ENCODE measurements around the gene TAGLN3. TPM values are rescaled to one million over a fixed set of nuclear protein-coding genes. Genes with fewer than 3 reads are reported as not detected.

TAGLN3 gene
- total and polyA plus RNA-seq, 2 donors (not counting 1 experiment from before 2014, with no cell fraction given) = 0.10 to 0.33 TPM

DNA sequence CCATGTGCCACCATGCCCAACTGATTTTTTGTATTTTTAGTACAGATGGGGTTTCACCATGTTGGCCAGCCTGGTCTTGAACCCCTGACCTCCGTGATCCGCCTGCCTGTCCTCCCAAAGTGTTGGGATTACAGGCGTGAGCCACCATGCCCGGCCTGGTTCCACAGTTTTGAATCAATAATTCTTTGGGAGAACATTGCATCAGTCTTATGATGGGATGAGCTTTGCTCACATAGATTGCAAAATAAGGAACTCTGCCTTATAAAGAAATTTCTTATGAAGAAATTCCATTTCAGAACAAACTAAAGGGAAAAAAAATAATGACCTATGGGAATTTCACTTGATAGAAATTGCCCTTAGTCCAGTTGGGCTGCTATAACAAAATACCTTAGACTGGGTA, 20.0 kb downstream of the TAGLN3 start:
- H3K4me2 ChIP-seq (ENCODE audit: extremely low read depth, insufficient read depth, low read length) = no peak overlapping the region
- no peak overlapping the region for H3K9ac ChIP-seq (ENCODE audit: insufficient read depth, low read length)
- DNase-seq (ENCODE audit: low read depth in 2 of 2) = peak in 1 of 2 donors; percentile 8
- no peaks in the 10 kb centered on the region for H3K36me3 ChIP-seq (ENCODE audit: control insufficient read depth, insufficient read depth, low read length)
- no peaks in the 10 kb centered on the region for H4K20me1 ChIP-seq (ENCODE audit: control insufficient read depth, extremely low read depth, insufficient read depth, low read length)
- no peaks in the 10 kb centered on the region for H3K27me3 ChIP-seq (ENCODE audit: control insufficient read depth, insufficient read depth, low read length)
- no peak overlapping the region for H2AFZ ChIP-seq (ENCODE audit: low read length)
- no peak overlapping the region for H3K27ac ChIP-seq (ENCODE audit: insufficient read depth, low read length)
- H3K4me1 ChIP-seq (ENCODE audit: control insufficient read depth, extremely low read depth, insufficient read depth, low read length) = no peaks in the 10 kb centered on the region
- no peaks in the 10 kb centered on the region for H3K9me3 ChIP-seq (ENCODE audit: control insufficient read depth, insufficient read depth, low read depth, low read length)
- no peak overlapping the region for H3K4me3 ChIP-seq (replicated peaks in 1 of 4; ENCODE audit: control extremely low read depth in 1 of 4, insufficient read depth in 1 of 4, low read depth in 3 of 4, low read length in 4 of 4)
- no peaks in the 10 kb centered on the region for H3K79me2 ChIP-seq (ENCODE audit: control insufficient read depth, insufficient read depth, low read length)
- no peak for TF ChIP-seq EZH2 (IDR thresholded peaks at IDR 0.05; ENCODE audit: low read length, missing control alignments)
- TF ChIP-seq, protein P1, sequence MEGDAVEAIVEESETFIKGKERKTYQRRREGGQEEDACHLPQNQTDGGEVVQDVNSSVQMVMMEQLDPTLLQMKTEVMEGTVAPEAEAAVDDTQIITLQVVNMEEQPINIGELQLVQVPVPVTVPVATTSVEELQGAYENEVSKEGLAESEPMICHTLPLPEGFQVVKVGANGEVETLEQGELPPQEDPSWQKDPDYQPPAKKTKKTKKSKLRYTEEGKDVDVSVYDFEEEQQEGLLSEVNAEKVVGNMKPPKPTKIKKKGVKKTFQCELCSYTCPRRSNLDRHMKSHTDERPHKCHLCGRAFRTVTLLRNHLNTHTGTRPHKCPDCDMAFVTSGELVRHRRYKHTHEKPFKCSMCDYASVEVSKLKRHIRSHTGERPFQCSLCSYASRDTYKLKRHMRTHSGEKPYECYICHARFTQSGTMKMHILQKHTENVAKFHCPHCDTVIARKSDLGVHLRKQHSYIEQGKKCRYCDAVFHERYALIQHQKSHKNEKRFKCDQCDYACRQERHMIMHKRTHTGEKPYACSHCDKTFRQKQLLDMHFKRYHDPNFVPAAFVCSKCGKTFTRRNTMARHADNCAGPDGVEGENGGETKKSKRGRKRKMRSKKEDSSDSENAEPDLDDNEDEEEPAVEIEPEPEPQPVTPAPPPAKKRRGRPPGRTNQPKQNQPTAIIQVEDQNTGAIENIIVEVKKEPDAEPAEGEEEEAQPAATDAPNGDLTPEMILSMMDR (conservative IDR thresholded peaks at IDR 0.05 in 1 of 2, IDR thresholded peaks at IDR 0.05 in 1 of 2; ENCODE audit: low read depth in 1 of 2, low read length in 2 of 2) = no peak

DNA sequence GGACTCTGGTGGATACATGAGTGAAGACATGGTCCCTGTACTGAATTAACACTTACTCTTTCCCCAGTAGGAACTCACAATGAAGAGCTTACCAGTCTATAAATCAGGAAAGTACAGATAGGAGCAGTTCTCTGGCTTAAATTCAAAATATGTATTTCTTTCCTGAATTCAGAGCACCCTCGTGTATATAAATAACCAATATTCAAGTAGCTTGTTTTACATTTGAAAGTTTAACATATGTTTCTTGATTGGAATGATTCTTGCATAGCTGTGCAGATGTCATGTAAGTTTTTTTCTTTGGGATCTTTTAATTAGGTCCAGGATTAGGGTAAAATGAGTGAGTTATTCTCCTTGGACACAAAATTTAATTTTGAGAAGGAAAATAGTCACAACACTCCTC, 21.0 kb downstream of the TAGLN3 start:
- no peak overlapping the region for H3K27ac ChIP-seq (ENCODE audit: insufficient read depth, low read length)
- H3K36me3 ChIP-seq (ENCODE audit: control insufficient read depth, insufficient read depth, low read length) = no peaks in the 10 kb centered on the region
- H4K20me1 ChIP-seq (ENCODE audit: control insufficient read depth, extremely low read depth, insufficient read depth, low read length) = no peaks in the 10 kb centered on the region
- no peaks in the 10 kb centered on the region for H3K79me2 ChIP-seq (ENCODE audit: control insufficient read depth, insufficient read depth, low read length)
- no peaks in the 10 kb centered on the region for H3K9me3 ChIP-seq (ENCODE audit: control insufficient read depth, insufficient read depth, low read depth, low read length)
- H3K27me3 ChIP-seq (ENCODE audit: control insufficient read depth, insufficient read depth, low read length) = no peaks in the 10 kb centered on the region
- no peak overlapping the region for H3K4me3 ChIP-seq (replicated peaks in 1 of 4; ENCODE audit: control extremely low read depth in 1 of 4, insufficient read depth in 1 of 4, low read depth in 3 of 4, low read length in 4 of 4)
- no peaks in the 10 kb centered on the region for H3K4me1 ChIP-seq (ENCODE audit: control insufficient read depth, extremely low read depth, insufficient read depth, low read length)
- H3K4me2 ChIP-seq (ENCODE audit: extremely low read depth, insufficient read depth, low read length) = no peak overlapping the region
- no peak overlapping the region for H2AFZ ChIP-seq (ENCODE audit: low read length)
- no peak overlapping the region for H3K9ac ChIP-seq (ENCODE audit: insufficient read depth, low read length)
- no peak for TF ChIP-seq EZH2 (IDR thresholded peaks at IDR 0.05; ENCODE audit: low read length, missing control alignments)
- TF ChIP-seq, protein P1 (conservative IDR thresholded peaks at IDR 0.05 in 1 of 2, IDR thresholded peaks at IDR 0.05 in 1 of 2; ENCODE audit: low read depth in 1 of 2, low read length in 2 of 2) = no peak
- DNase-seq (ENCODE audit: low read depth in 2 of 2) = no peak

DNA sequence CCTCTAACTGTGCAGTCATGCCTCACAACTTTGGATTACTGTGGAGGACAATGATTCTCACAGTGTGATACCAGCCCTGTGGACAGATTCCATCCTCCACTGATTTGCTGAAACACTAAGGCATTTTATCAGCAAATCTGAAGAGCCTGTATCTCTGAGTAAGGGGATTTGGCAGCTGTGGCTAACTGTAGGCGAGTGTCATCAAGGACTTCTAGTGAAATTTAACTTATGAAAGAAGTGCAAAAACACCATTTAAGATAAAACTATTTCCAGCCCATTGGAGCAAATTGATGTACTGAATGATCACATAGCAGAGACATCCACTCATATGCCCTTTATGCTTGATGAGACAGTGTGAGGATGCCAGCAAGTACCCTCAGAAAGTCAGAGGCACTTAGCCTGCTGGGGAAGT, 22.0 kb downstream of the TAGLN3 start:
- no peak for DNase-seq (ENCODE audit: low read depth in 2 of 2)
- no peaks in the 10 kb centered on the region for H4K20me1 ChIP-seq (ENCODE audit: control insufficient read depth, extremely low read depth, insufficient read depth, low read length)

More for the DNA sequence above, 22.0 kb downstream of the TAGLN3 start:
- Histone ChIP-seq H2AFZ (ENCODE audit: low read length) (no peak overlapping the region), H3K9ac (ENCODE audit: insufficient read depth, low read length) (no peak overlapping the region), H3K4me3 (replicated peaks in 1 of 4; ENCODE audit: control extremely low read depth in 1 of 4, insufficient read depth in 1 of 4, low read depth in 3 of 4, low read length in 4 of 4) (no peak overlapping the region), H3K27me3 (ENCODE audit: control insufficient read depth, insufficient read depth, low read length) (no peaks in the 10 kb centered on the region), H3K27ac (ENCODE audit: insufficient read depth, low read length) (no peak overlapping the region), H3K36me3 (ENCODE audit: control insufficient read depth, insufficient read depth, low read length) (no peaks in the 10 kb centered on the region), H3K79me2 (ENCODE audit: control insufficient read depth, insufficient read depth, low read length) (no peaks in the 10 kb centered on the region), H3K4me1 (ENCODE audit: control insufficient read depth, extremely low read depth, insufficient read depth, low read length) (no peaks in the 10 kb centered on the region), H3K4me2 (ENCODE audit: extremely low read depth, insufficient read depth, low read length) (no peak overlapping the region), H3K9me3 (ENCODE audit: control insufficient read depth, insufficient read depth, low read depth, low read length) (no peaks in the 10 kb centered on the region)
- TF ChIP-seq, protein P1 (conservative IDR thresholded peaks at IDR 0.05 in 1 of 2, IDR thresholded peaks at IDR 0.05 in 1 of 2; ENCODE audit: low read depth in 1 of 2, low read length in 2 of 2) = no peak
- TF ChIP-seq EZH2 (IDR thresholded peaks at IDR 0.05; ENCODE audit: low read length, missing control alignments) = no peak
